Calu3 (cell line): ENCODE results near the gene TEX14. TPM values are rescaled to one million over a fixed set of nuclear protein-coding genes. Genes with fewer than 3 reads are reported as not detected.

Experiments used
- BruUV-seq: library from RNA; stranded (reverse); fragments of 400-500 nt; replicated peaks from 2 replicates; lab custom pipeline; 2021; lab: Mats Ljungman, UMichigan
- CTCF ChIA-PET: fragments of 300-600 bp; sonication (Branson Sonifier 250); formaldehyde crosslinking; loops from one replicate; lab custom pipeline; 2022; ENCODE audit warnings: antibody characterized with exemption; lab: Charles Lee
- DNase-seq: peaks from one replicate; pipeline ENCODE4 v3.0.0; 2022
- H3K27ac Mint-ChIP-seq: one replicate; pipeline ENCODE4 v1.8.0; 2022; ENCODE audit warnings: mixed read lengths; ENCODE audit not compliant: unreplicated experiment
- H3K27me3 Mint-ChIP-seq: one replicate; pipeline ENCODE4 v1.8.0; 2022; ENCODE audit warnings: mixed read lengths; ENCODE audit not compliant: unreplicated experiment
- H3K36me3 Mint-ChIP-seq: one replicate; pipeline ENCODE4 v1.8.0; 2022; ENCODE audit warnings: mild to moderate bottlenecking, moderate library complexity, mixed read lengths; ENCODE audit not compliant: insufficient read depth, unreplicated experiment
- H3K4me1 Mint-ChIP-seq: one replicate; pipeline ENCODE4 v1.8.0; 2022; ENCODE audit warnings: mild to moderate bottlenecking, low read depth, mixed read lengths; ENCODE audit not compliant: unreplicated experiment
- H3K4me3 Mint-ChIP-seq: one replicate; pipeline ENCODE4 v1.8.0; 2022; ENCODE audit warnings: mild to moderate bottlenecking, low read depth, moderate library complexity, mixed read lengths; ENCODE audit not compliant: unreplicated experiment
- H3K9me3 Mint-ChIP-seq: one replicate; pipeline ENCODE4 v1.8.0; 2022; ENCODE audit warnings: low read depth, mixed read lengths; ENCODE audit not compliant: unreplicated experiment
- intact Hi-C: fragments of 100-400 bp; cut with micrococcal nuclease; formaldehyde crosslinking; loops from one replicate; pipeline ENCODE4 v1.10.0; 2022; ENCODE audit not compliant: unreplicated experiment
- total RNA-seq: library from RNA; stranded (reverse); gene quantifications from 2 replicates; pipeline ENCODE4 v1.2.3, GENCODE V29; 2022
- TF ChIP-seq, protein P1 (sequence below): fragments of 200-600 bp; IDR thresholded peaks from one replicate; pipeline ENCODE4 v1.8.0; 2022; ENCODE audit warnings: antibody characterized with exemption; ENCODE audit not compliant: unreplicated experiment

The TEX14 gene
- total RNA-seq, 1 experiment from 2014 or later = 0.07 TPM

DNA sequence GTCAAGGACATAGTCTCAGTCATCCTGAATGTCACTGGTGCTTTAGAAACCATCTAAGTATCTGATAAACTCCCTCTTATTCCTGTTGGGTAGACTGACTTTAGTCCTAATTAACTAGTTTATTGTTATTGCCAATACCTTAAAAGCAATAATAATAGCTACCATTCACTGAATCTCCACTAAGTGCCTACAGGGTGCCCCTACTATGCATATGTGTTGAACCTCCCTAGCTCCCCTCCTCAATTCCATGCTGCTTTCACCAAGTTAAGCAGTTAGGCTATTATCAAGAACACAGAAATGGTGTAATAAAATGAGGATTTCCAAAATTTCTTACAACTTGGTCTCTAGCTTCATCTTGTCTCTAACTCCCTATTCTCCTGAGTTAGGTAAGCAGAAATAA lies 89.9 kb downstream of the TEX14 start:
- H3K9me3 Mint-ChIP-seq = no peaks in the 10 kb centered on the region
- BruUV-seq = no TSS peak
- intact Hi-C loops = no loop called here
- no peak overlapping the region for H3K27ac Mint-ChIP-seq
- no peaks in the 10 kb centered on the region for H3K4me1 Mint-ChIP-seq
- CTCF ChIA-PET = interaction anchor here (0.7 kb wide), 1 partner anchor 99 kb away, joined by 3 read pairs; no protein-coding TSS in a partner anchor
- H3K27me3 Mint-ChIP-seq = peaks cover 14% of the 10 kb centered on the region
- H3K36me3 Mint-ChIP-seq = no peaks in the 10 kb centered on the region
- no peak overlapping the region for H3K4me3 Mint-ChIP-seq
- TF ChIP-seq, protein P1, sequence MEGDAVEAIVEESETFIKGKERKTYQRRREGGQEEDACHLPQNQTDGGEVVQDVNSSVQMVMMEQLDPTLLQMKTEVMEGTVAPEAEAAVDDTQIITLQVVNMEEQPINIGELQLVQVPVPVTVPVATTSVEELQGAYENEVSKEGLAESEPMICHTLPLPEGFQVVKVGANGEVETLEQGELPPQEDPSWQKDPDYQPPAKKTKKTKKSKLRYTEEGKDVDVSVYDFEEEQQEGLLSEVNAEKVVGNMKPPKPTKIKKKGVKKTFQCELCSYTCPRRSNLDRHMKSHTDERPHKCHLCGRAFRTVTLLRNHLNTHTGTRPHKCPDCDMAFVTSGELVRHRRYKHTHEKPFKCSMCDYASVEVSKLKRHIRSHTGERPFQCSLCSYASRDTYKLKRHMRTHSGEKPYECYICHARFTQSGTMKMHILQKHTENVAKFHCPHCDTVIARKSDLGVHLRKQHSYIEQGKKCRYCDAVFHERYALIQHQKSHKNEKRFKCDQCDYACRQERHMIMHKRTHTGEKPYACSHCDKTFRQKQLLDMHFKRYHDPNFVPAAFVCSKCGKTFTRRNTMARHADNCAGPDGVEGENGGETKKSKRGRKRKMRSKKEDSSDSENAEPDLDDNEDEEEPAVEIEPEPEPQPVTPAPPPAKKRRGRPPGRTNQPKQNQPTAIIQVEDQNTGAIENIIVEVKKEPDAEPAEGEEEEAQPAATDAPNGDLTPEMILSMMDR = no peak
- DNase-seq = no peak

- no TSS peak for BruUV-seq
Measured at GRCh38 chr17:58597371-58597770, 94.5 kb downstream of the TEX14 start.

DNA sequence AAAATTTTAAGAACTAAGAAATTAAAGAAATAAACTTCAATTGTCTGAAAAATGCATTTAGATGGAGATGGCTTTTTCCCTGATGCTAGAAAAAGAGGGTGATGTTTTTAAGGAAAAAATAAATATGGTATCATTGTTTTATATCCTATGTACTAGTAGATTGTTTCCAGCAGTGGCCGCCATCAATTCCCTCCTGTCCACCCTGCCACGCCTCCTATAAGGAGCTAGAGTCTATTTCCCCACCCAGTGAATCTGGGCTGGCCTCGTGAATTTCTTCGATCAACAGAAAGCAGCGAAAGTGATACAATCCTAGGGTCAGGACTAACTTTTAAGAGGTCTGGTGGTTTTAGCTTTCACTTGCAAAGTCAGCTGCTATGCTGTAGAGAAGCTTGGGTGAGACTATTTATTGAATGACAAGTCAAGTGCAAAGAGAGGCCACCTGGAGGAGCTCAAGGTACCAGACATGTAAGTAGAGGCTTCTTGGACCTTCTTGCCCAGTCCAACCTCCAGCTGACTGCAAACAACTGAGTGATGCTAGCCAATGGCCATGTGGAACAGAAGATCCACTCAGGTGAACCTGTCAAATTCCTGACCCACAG lies 96.6 kb downstream of the TEX14 start:
- H3K4me3 Mint-ChIP-seq = no peak overlapping the region
- CTCF ChIA-PET = no interaction called here

More at GRCh38 chr17:58597371-58597770, 94.5 kb downstream of the TEX14 start:
- H3K9me3 Mint-ChIP-seq = no peaks in the 10 kb centered on the region
- CTCF ChIA-PET = no interaction called here
- no peak overlapping the region for H3K27ac Mint-ChIP-seq
- TF ChIP-seq, protein P1 = no peak
- intact Hi-C loops = no loop called here
- H3K4me3 Mint-ChIP-seq = no peak overlapping the region
- no peaks in the 10 kb centered on the region for H3K36me3 Mint-ChIP-seq
- H3K27me3 Mint-ChIP-seq = peaks cover 14% of the 10 kb centered on the region
- no peak for DNase-seq
- no peaks in the 10 kb centered on the region for H3K4me1 Mint-ChIP-seq

DNA sequence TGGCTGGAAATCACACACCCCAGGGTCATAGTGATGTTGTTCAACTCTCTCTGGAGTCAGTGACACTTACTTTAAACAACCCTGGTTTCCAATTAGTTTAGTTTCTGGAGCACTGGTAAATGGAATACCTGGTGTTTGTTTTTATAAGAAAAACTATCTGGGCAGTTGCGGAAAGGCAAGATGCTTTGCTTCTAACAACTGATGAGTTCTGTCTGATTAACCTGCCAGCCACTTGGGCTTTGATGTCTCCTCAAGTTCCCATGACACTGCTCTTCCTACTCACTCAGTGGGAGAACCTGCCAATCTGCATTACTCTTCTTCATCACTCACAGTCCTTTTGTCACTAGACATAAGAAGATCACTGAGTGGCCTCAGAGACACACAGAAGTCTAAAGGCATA lies 98.7 kb downstream of the TEX14 start:
- BruUV-seq = no TSS peak
- no peak overlapping the region for H3K27ac Mint-ChIP-seq

More for the DNA sequence above, 96.6 kb downstream of the TEX14 start:
- Mint-ChIP-seq H3K27me3 (peaks cover 14% of the 10 kb centered on the region), H3K9me3 (no peaks in the 10 kb centered on the region), H3K36me3 (no peaks in the 10 kb centered on the region), H3K27ac (no peak overlapping the region), H3K4me1 (no peaks in the 10 kb centered on the region)
- no peak for DNase-seq
- TF ChIP-seq, protein P1 = no peak
- BruUV-seq = no TSS peak
- intact Hi-C loops = no loop called here

More for the DNA sequence above, 98.7 kb downstream of the TEX14 start:
- no peak for DNase-seq
- intact Hi-C loops = no loop called here
- no peaks in the 10 kb centered on the region for H3K9me3 Mint-ChIP-seq
- H3K4me3 Mint-ChIP-seq = no peak overlapping the region
- H3K4me1 Mint-ChIP-seq = no peaks in the 10 kb centered on the region
- no peaks in the 10 kb centered on the region for H3K36me3 Mint-ChIP-seq
- TF ChIP-seq, protein P1 = no peak
- no peaks in the 10 kb centered on the region for H3K27me3 Mint-ChIP-seq
- CTCF ChIA-PET = no interaction called here
